SJCRH30 (cell line): Measurements from ENCODE around the gene SORCS2. TPM values are rescaled to one million over a fixed set of nuclear protein-coding genes. Genes with fewer than 3 reads are reported as not detected.

Experiments
- DNase-seq, 2 experiments: peaks; one replicate each; pipeline ENCODE4 v3.0.0-alpha.2; 2015 to 2020
- H3K27ac ChIP-seq: fragments of 250-450 bp; sonication (Bioruptor Pico); 2 replicates; pipeline ENCODE4 v1.5.1; 2020; ENCODE audit warnings: mild to moderate bottlenecking, moderate library complexity
- H3K27me3 ChIP-seq: fragments of 250-450 bp; sonication (Bioruptor Pico); 2 replicates; pipeline ENCODE4 v1.5.1; 2020; ENCODE audit warnings: mild to moderate bottlenecking, moderate library complexity
- H3K36me3 ChIP-seq: fragments of 250-450 bp; sonication (Bioruptor Pico); 2 replicates; pipeline ENCODE4 v1.5.1; 2020; ENCODE audit warnings: mild to moderate bottlenecking, moderate library complexity
- H3K4me1 ChIP-seq: fragments of 250-450 bp; sonication (Bioruptor Pico); 2 replicates; pipeline ENCODE4 v1.5.1; 2020; ENCODE audit warnings: mild to moderate bottlenecking, moderate library complexity
- H3K4me3 ChIP-seq: fragments of 250-450 bp; sonication (Bioruptor Pico); 2 replicates; pipeline ENCODE4 v1.5.1; 2020; ENCODE audit warnings: mild to moderate bottlenecking, moderate library complexity
- H3K9me3 ChIP-seq: fragments of 250-450 bp; sonication (Bioruptor Pico); replicated peaks from 2 replicates; pipeline ENCODE4 v1.5.1; 2020; ENCODE audit warnings: mild to moderate bottlenecking, moderate library complexity
- total RNA-seq: library from RNA; depleted of rRNA; stranded (reverse); fragments of >200 nt; shearing (Covaris generic); gene quantifications from 2 replicates; pipeline ENCODE4 v1.2.3, GENCODE V29; 2014

The SORCS2 gene
- total RNA-seq, 1 experiment from 2014 or later = 1.4 TPM

GRCh38 chr4:7542781-7543180 is 350.4 kb downstream of the SORCS2 start:
- Histone ChIP-seq H3K9me3 (no peaks in the 10 kb centered on the region), H3K27ac (no peak overlapping the region), H3K4me3 (no peak overlapping the region), H3K4me1 (peaks cover 9% of the 10 kb centered on the region; the same call in 1 of the 2 replicates), H3K27me3 (no peaks in the 10 kb centered on the region), H3K36me3 (no peaks in the 10 kb centered on the region)
- DNase-seq = no peak

- Histone ChIP-seq H3K4me1 (peaks cover 9% of the 10 kb centered on the region; the same call in 1 of the 2 replicates), H3K36me3 (no peaks in the 10 kb centered on the region), H3K27ac (no peak overlapping the region), H3K27me3 (no peaks in the 10 kb centered on the region), H3K4me3 (no peak overlapping the region), H3K9me3 (no peaks in the 10 kb centered on the region)
- peak in 1 of 2 experiments; percentile 18 for DNase-seq
Measured at GRCh38 chr4:7546152-7546808, 353.9 kb downstream of the SORCS2 start.

GRCh38 chr4:7546809-7547367 is 354.6 kb downstream of the SORCS2 start:
- Histone ChIP-seq H3K36me3 (no peaks in the 10 kb centered on the region), H3K4me1 (peaks cover 9% of the 10 kb centered on the region; the same call in 1 of the 2 replicates), H3K27me3 (no peaks in the 10 kb centered on the region), H3K4me3 (no peak overlapping the region), H3K27ac (no peak overlapping the region), H3K9me3 (no peaks in the 10 kb centered on the region)
- no peak for DNase-seq

- peak; percentile 30 to 31 for DNase-seq
- Histone ChIP-seq H3K36me3 (no peaks in the 10 kb centered on the region), H3K27me3 (no peaks in the 10 kb centered on the region), H3K27ac (no peak overlapping the region), H3K4me1 (peaks cover 9% of the 10 kb centered on the region; the same call in 1 of the 2 replicates), H3K9me3 (no peaks in the 10 kb centered on the region), H3K4me3 (no peak overlapping the region)
Measured at GRCh38 chr4:7547368-7548040, 355.2 kb downstream of the SORCS2 start.

- H3K27ac ChIP-seq = no peak overlapping the region
- H3K4me3 ChIP-seq = no peak overlapping the region
- DNase-seq = no peak
- H3K9me3 ChIP-seq = 0 out of 2 replicates have a peak, but pooled peaks cover 3% of the 10 kb centered on the region
- no peaks in the 10 kb centered on the region for H3K27me3 ChIP-seq
- H3K4me1 ChIP-seq = peaks cover 9% of the 10 kb centered on the region; the same call in 1 of the 2 replicates
- no peaks in the 10 kb centered on the region for H3K36me3 ChIP-seq
Measured at GRCh38 chr4:7549866-7550265, 357.5 kb downstream of the SORCS2 start.

GRCh38 chr4:7552466-7552865 is 360.1 kb downstream of the SORCS2 start:
- Histone ChIP-seq H3K9me3 (0 out of 2 replicates have a peak, but pooled peaks cover 3% of the 10 kb centered on the region), H3K4me3 (no peak overlapping the region), H3K36me3 (no peaks in the 10 kb centered on the region), H3K27me3 (no peaks in the 10 kb centered on the region), H3K4me1 (peaks cover 3% of the 10 kb centered on the region; the same call in 1 of the 2 replicates), H3K27ac (no peak overlapping the region)
- no peak for DNase-seq

GRCh38 chr4:7553280-7553679 is 360.9 kb downstream of the SORCS2 start:
- Histone ChIP-seq H3K9me3 (0 out of 2 replicates have a peak, but pooled peaks cover 3% of the 10 kb centered on the region), H3K27me3 (no peaks in the 10 kb centered on the region), H3K4me1 (no peaks in the 10 kb centered on the region), H3K4me3 (no peak overlapping the region), H3K36me3 (no peaks in the 10 kb centered on the region), H3K27ac (no peak overlapping the region)
- no peak for DNase-seq

- H3K27me3 ChIP-seq = no peaks in the 10 kb centered on the region
- 0 out of 2 replicates have a peak, but pooled peaks cover 3% of the 10 kb centered on the region for H3K9me3 ChIP-seq
- no peaks in the 10 kb centered on the region for H3K4me1 ChIP-seq
- no peak for DNase-seq
- no peak overlapping the region for H3K27ac ChIP-seq
- H3K4me3 ChIP-seq = no peak overlapping the region
- no peaks in the 10 kb centered on the region for H3K36me3 ChIP-seq
Measured at GRCh38 chr4:7554905-7555304, 362.6 kb downstream of the SORCS2 start.

- no peaks in the 10 kb centered on the region for H3K36me3 ChIP-seq
- H3K9me3 ChIP-seq = 0 out of 2 replicates have a peak, but pooled peaks cover 3% of the 10 kb centered on the region
- H3K4me3 ChIP-seq = no peak overlapping the region
- DNase-seq = no peak
- no peak overlapping the region for H3K27ac ChIP-seq
- H3K27me3 ChIP-seq = no peaks in the 10 kb centered on the region
- no peaks in the 10 kb centered on the region for H3K4me1 ChIP-seq
Measured at GRCh38 chr4:7556558-7556957, 364.2 kb downstream of the SORCS2 start.

- DNase-seq = no peak
- no peak overlapping the region for H3K27ac ChIP-seq
Measured at GRCh38 chr4:7557456-7557855, 365.1 kb downstream of the SORCS2 start.

GRCh38 chr4:7558436-7558835 is 366.1 kb downstream of the SORCS2 start:
- Histone ChIP-seq H3K36me3 (no peaks in the 10 kb centered on the region), H3K4me3 (no peak overlapping the region), H3K4me1 (no peaks in the 10 kb centered on the region), H3K27me3 (no peaks in the 10 kb centered on the region), H3K27ac (no peak overlapping the region), H3K9me3 (0 out of 2 replicates have a peak, but pooled peaks cover under 1% of the 10 kb centered on the region)
- DNase-seq = no peak

More at GRCh38 chr4:7557456-7557855, 365.1 kb downstream of the SORCS2 start:
- Histone ChIP-seq H3K9me3 (0 out of 2 replicates have a peak, but pooled peaks cover 3% of the 10 kb centered on the region), H3K27me3 (no peaks in the 10 kb centered on the region), H3K4me3 (no peak overlapping the region), H3K36me3 (no peaks in the 10 kb centered on the region), H3K4me1 (no peaks in the 10 kb centered on the region)

GRCh38 chr4:7559316-7559715 is 367.0 kb downstream of the SORCS2 start:
- H3K36me3 ChIP-seq = no peaks in the 10 kb centered on the region
- DNase-seq = no peak

GRCh38 chr4:7559741-7560395 is 367.5 kb downstream of the SORCS2 start:
- Histone ChIP-seq H3K27me3 (no peaks in the 10 kb centered on the region), H3K27ac (no peak overlapping the region), H3K36me3 (no peaks in the 10 kb centered on the region), H3K4me1 (no peaks in the 10 kb centered on the region), H3K4me3 (no peak overlapping the region), H3K9me3 (no peaks in the 10 kb centered on the region)
- no peak for DNase-seq

More at GRCh38 chr4:7559316-7559715, 367.0 kb downstream of the SORCS2 start:
- no peaks in the 10 kb centered on the region for H3K27me3 ChIP-seq
- no peaks in the 10 kb centered on the region for H3K4me1 ChIP-seq
- no peak overlapping the region for H3K27ac ChIP-seq
- no peaks in the 10 kb centered on the region for H3K9me3 ChIP-seq
- no peak overlapping the region for H3K4me3 ChIP-seq

- no peaks in the 10 kb centered on the region for H3K27me3 ChIP-seq
- DNase-seq = no peak
- H3K36me3 ChIP-seq = no peaks in the 10 kb centered on the region
- no peak overlapping the region for H3K27ac ChIP-seq
- H3K4me1 ChIP-seq = no peaks in the 10 kb centered on the region
- H3K4me3 ChIP-seq = no peak overlapping the region
- H3K9me3 ChIP-seq = 0 out of 2 replicates have a peak, but pooled peaks cover 2% of the 10 kb centered on the region
Measured at GRCh38 chr4:7561557-7561956, 369.2 kb downstream of the SORCS2 start.
